ENCODE data around the gene AIM2. TPM values are rescaled to one million over a fixed set of nuclear protein-coding genes. Genes with fewer than 3 reads are reported as not detected.
A peak's percentile ranks its signal among the peaks of the same experiment; 100 is the strongest.

Gene AIM2
- total RNA-seq, 4 donors from 2014 or later, result 0.27 to 3.2 (median 1.1) TPM

DNA sequence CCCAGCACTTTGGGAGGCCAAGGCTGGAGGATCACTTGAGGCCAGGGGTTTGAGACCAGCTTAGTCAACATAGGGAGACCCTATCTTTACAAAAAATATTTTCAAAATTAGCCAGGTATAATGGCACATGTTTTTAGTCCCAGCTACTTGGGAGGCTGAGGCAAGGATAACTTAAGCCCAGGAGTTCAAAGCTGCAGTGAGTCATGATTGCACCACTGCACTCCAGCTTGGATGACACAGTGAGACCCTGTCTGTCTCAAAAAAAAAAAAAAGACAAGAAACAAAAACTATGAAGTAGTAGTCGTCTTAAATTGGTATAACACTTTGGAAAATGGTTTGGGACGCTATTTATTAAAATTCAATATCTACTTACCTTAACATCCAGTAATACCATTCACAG lies 7.7 kb downstream of the AIM2 start:
- intact Hi-C loops (cut with DNase I), result no loop called here
- Histone ChIP-seq H3K4me1 (peaks cover 0 to 38% (median 10%) of the 10 kb centered on the region in 3 donors), H3K9me3 (no peaks in the 10 kb centered on the region), H3K27ac (peak overlapping the region in 1 of 4 donors; percentile 18), H3K36me3 (no peaks in the 10 kb centered on the region), H3K4me3 (no peak overlapping the region), H3K27me3 (no peaks in the 10 kb centered on the region)
- 69 to 73% methylated on average over 2 of the region's 2 CpGs for WGBS, 2 donors
- TF ChIP-seq POLR2A (IDR thresholded peaks at IDR 0.05), result no peak
- TF ChIP-seq, protein P1, sequence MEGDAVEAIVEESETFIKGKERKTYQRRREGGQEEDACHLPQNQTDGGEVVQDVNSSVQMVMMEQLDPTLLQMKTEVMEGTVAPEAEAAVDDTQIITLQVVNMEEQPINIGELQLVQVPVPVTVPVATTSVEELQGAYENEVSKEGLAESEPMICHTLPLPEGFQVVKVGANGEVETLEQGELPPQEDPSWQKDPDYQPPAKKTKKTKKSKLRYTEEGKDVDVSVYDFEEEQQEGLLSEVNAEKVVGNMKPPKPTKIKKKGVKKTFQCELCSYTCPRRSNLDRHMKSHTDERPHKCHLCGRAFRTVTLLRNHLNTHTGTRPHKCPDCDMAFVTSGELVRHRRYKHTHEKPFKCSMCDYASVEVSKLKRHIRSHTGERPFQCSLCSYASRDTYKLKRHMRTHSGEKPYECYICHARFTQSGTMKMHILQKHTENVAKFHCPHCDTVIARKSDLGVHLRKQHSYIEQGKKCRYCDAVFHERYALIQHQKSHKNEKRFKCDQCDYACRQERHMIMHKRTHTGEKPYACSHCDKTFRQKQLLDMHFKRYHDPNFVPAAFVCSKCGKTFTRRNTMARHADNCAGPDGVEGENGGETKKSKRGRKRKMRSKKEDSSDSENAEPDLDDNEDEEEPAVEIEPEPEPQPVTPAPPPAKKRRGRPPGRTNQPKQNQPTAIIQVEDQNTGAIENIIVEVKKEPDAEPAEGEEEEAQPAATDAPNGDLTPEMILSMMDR (IDR thresholded peaks at IDR 0.05), result no peak
- DNase-seq, result no peak

DNA sequence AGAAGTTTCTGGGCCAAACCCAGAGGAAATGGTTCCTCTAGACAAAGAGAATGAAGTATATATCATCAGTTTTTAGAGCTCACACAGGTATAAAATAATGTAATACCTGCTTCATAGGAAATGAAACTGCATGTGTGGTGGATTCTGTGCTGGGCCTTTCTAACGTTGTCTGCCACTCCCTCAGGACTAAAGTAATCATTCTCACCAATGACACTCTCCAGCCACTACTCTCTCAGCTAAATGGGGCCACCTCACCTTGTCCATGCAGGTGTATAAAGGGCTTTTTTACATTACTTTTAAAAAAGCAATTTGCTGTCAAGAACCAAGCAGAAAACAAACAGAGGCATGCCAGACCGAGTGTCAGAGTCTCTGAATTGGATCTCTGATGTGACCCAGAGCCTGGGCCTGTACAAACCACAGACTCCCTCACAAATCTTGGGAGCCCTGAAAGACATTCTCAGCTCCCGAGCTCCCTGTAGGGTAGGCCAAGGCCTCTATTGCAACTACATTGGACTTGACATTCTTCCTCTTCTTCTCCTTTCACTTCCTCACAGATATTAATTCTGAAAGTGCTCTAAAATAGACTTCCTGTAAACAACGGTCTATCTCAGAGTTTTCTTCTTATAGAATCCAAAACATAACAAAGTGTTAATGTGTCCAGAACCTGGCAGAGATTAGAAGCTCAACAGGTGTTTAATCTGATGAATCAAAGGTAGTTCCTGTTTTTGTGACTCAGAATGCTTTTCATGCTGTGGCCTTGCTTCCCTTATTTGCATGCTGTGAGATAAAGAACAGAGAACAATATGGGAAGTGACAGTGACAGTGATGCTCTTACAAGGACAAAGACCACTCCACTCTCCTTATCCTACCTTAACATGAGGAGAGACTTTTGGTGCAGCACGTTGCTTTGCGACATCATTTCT lies 8.6 kb downstream of the AIM2 start:
- intact Hi-C loops (cut with DNase I), result no loop called here
- Histone ChIP-seq H3K4me3 (no peak overlapping the region), H3K27me3 (no peaks in the 10 kb centered on the region), H3K27ac (peak overlapping the region; percentile 20 to 77 (median 49)), H3K9me3 (no peaks in the 10 kb centered on the region), H3K4me1 (peaks cover 0 to 36% (median 10%) of the 10 kb centered on the region in 3 donors), H3K36me3 (no peaks in the 10 kb centered on the region)
- DNase-seq, result no peak
- TF ChIP-seq POLR2A (IDR thresholded peaks at IDR 0.05), result peak in 1 of 4 donors; percentile 57
- TF ChIP-seq, protein P1 (IDR thresholded peaks at IDR 0.05), result no peak
- 38 to 43% methylated on average over 6 of the region's 6 CpGs for WGBS, 2 donors

DNA sequence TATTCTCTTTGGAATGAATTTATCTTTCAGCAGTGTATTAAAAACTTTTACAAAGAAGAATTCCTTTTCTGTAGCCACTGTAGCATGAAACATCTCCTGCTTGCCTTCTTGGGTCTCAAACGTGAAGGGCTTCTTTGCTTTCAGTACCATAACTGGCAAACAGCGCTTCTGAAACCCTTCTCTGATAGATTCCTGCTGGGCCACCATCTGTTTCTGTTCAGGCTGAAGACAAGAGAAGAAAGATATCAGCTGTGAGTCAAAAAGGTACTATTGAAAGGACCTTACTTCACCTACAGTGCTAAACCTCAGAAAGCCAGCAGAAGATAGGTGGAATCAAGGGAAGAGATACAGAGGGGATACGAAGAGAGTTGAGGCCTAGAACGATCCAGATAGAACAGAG lies 10.5 kb downstream of the AIM2 start:
- Histone ChIP-seq H3K27me3 (no peaks in the 10 kb centered on the region), H3K9me3 (no peaks in the 10 kb centered on the region), H3K4me3 (no peak overlapping the region), H3K36me3 (no peaks in the 10 kb centered on the region), H3K4me1 (peaks cover 0 to 21% (median 6%) of the 10 kb centered on the region in 3 donors), H3K27ac (no peak overlapping the region)
- WGBS, 2 donors, result 86 to 93% methylated on average over 4 of the region's 4 CpGs
- intact Hi-C loops (cut with DNase I), result no loop called here
- no peak for DNase-seq
- TF ChIP-seq, protein P1 (IDR thresholded peaks at IDR 0.05), result no peak
- no peak for TF ChIP-seq POLR2A (IDR thresholded peaks at IDR 0.05)

DNA sequence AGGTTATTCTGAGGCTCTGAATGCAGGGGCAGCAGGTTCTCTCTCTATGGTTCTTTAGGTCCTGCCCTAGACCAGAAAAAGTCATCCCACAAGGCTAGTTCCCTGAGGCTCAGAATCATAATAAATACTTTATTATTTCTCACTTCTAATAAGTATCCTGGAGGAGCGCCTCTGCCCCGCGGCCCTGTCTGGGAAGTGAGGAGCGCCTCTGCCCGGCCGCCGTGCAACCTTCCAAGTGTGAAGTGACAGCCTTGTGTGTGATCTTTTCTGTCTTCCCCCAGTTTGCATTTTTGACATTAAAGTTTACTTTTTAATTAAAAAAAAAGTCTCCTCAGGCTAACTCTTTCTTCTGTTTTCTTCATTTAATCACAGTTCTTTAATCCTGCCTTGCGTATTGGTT lies 11.5 kb downstream of the AIM2 start:
- TF ChIP-seq, protein P1 (IDR thresholded peaks at IDR 0.05), result no peak
- TF ChIP-seq POLR2A (IDR thresholded peaks at IDR 0.05), result no peak
- Histone ChIP-seq H3K27me3 (no peaks in the 10 kb centered on the region), H3K9me3 (no peaks in the 10 kb centered on the region), H3K4me3 (no peak overlapping the region), H3K36me3 (no peaks in the 10 kb centered on the region), H3K27ac (no peak overlapping the region), H3K4me1 (peaks cover 0 to 21% (median 6%) of the 10 kb centered on the region in 3 donors)
- 96 to 97% methylated on average over 8 of the region's 8 CpGs for WGBS, 2 donors
- intact Hi-C loops (cut with DNase I), result no loop called here
- no peak for DNase-seq

DNA sequence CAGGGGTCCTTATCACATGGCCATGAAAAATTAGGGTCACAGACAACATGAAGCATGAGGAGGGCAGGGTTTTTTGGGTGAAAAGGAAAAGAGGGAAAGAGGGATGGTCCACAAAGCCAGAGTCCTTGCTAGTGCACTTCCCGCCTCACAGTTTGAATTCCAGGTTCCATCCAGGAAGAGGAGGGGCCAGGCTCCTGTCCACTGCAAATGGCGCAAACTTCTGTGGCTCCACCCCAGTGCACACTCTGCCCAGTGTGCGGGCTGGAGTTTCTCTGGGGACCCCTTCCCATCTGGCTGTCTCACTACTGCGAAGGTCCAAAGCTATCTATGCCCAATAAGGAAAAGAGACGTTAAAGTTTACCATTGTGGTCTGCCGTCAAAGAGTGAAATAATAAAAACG lies 17.8 kb downstream of the AIM2 start:
- no peak for DNase-seq
- Histone ChIP-seq H3K27me3 (peaks cover 0 to 4% (median 0%) of the 10 kb centered on the region in 4 donors), H3K4me1 (peaks cover 12 to 34% (median 22%) of the 10 kb centered on the region in 3 donors), H3K27ac (no peak overlapping the region), H3K36me3 (peaks cover 0 to 26% (median 3%) of the 10 kb centered on the region in 3 donors), H3K4me3 (no peak overlapping the region), H3K9me3 (no peaks in the 10 kb centered on the region)
- 83 to 90% methylated on average over 4 to 7 of the region's 7 CpGs for WGBS, 2 donors
- TF ChIP-seq, protein P1 (IDR thresholded peaks at IDR 0.05), result no peak
- TF ChIP-seq POLR2A (IDR thresholded peaks at IDR 0.05), result no peak
- intact Hi-C loops (cut with DNase I), result no loop called here
